Osteoblast (primary cell): ENCODE measurements around the gene SLC25A10. TPM values are rescaled to one million over a fixed set of nuclear protein-coding genes. Genes with fewer than 3 reads are reported as not detected.

ENCODE experiments used
- DNase-seq: peaks from one replicate; pipeline ENCODE4 v3.0.0; 2011; ENCODE audit warnings: low spot score, mixed read lengths; ENCODE audit not compliant: insufficient read length; ENCODE audit errors: missing footprints
- H2AFZ ChIP-seq: 2 replicates; pipeline ENCODE4 v1.6.0; 2011; ENCODE audit warnings: mild to moderate bottlenecking, low read length
- H3K27ac ChIP-seq: 2 replicates; pipeline ENCODE4 v1.5.1; 2011; ENCODE audit warnings: mild to moderate bottlenecking, low read depth, low read length, moderate library complexity
- H3K27me3 ChIP-seq: 2 replicates; pipeline ENCODE4 v1.6.0; 2012; ENCODE audit warnings: mild to moderate bottlenecking, control low read depth, inconsistent platforms, low read length, moderate library complexity; ENCODE audit not compliant: insufficient read depth
- H3K36me3 ChIP-seq: 2 replicates; pipeline ENCODE4 v1.5.1; 2011; ENCODE audit warnings: mild to moderate bottlenecking, low read length, control low read depth, moderate library complexity; ENCODE audit not compliant: insufficient read depth
- H3K4me1 ChIP-seq: 2 replicates; pipeline ENCODE4 v1.5.1; 2011; ENCODE audit warnings: mild to moderate bottlenecking, low read length, control low read depth, moderate library complexity; ENCODE audit not compliant: insufficient read depth
- H3K4me2 ChIP-seq: 2 replicates; pipeline ENCODE4 v1.6.0; 2011; ENCODE audit warnings: mild to moderate bottlenecking, low read length; ENCODE audit not compliant: insufficient read depth
- H3K4me3 ChIP-seq: fragments of 200-600 bp; sonication (generic); 3 replicates; pipeline ENCODE4 v1.5.1; 2012; ENCODE audit warnings: mild to moderate bottlenecking, low read length, inconsistent platforms; ENCODE audit not compliant: insufficient read depth
- H3K79me2 ChIP-seq: 2 replicates; pipeline ENCODE4 v1.6.0; 2012; ENCODE audit warnings: mild to moderate bottlenecking, low read length, control low read depth, inconsistent platforms; ENCODE audit not compliant: insufficient read depth
- H3K9me3 ChIP-seq: 2 replicates; pipeline ENCODE4 v1.5.1; 2011; ENCODE audit warnings: low read depth, low read length, control low read depth
- H4K20me1 ChIP-seq: 2 replicates; pipeline ENCODE4 v1.6.0; 2012; ENCODE audit warnings: mild to moderate bottlenecking, low read length, control low read depth; ENCODE audit not compliant: insufficient read depth
- total RNA-seq: library from RNA; depleted of rRNA; stranded (reverse); fragments of >200 nt; gene quantifications from 2 replicates; pipeline ENCODE4 v1.2.3, GENCODE V29; 2012
- TF ChIP-seq, protein P1 (sequence below): IDR thresholded peaks from 2 replicates; pipeline ENCODE4 v1.5.1; 2011; ENCODE audit warnings: mild to moderate bottlenecking, low read depth, low read length, moderate library complexity; ENCODE audit errors: extremely low read depth

Gene SLC25A10
- total RNA-seq, 1 donor: 7.6 TPM

DNA sequence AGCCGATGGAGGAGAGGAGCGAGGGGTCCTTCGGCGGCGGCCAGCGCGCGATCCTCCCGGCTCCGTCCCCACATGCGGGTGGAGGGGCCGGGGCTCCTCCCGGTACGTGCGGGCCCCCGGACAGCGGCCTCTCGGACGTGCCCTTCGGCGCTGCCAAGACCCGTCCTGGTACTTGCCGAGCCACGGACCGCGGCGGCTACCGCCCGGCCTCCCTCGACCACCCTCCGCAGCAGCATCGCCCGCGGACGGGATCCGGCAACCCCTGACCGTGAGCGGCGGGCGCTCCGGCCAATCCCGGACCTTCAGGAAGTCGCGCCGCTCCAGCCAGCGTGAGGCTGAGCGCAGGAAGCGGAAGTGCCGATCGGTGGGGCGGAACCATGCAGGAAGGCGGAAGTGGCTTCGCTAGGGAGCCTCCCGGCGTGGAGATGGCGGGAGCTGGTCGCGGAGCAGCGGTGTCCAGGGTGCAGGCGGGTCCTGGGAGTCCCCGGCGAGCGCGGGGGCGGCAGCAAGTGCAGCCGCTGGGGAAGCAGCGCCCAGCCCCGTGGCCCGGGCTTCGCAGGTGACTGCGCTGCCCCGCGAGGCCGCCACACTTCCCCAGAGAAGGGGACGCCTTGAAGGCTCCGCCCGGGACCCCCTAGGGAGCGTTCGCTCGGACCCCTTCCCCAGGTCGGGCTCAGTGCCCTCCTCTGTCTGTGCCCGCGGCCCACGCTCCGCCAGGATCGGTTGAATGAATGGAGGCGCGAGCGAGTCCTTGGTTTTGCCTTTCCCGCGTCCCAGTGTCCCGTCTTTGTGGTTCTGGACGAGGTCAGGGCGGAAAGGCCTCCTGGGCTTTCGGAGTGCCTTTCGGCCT, 45.5 kb upstream of the SLC25A10 start, which contains the start of the genes CCDC137 and OXLD1:
Gene CCDC137, plus strand, starts transcription at position 396 of the 850 bp plus-strand sequence. Its CDS starts 30 bp downstream, at position 426.
Gene OXLD1, minus strand, starts transcription at position 264 of the 850 bp plus-strand sequence. Its CDS starts 28 bp downstream, at position 236.
- Histone ChIP-seq H2AFZ (peak within 1 kb of the TSS; percentile 90), H3K36me3 (peaks cover 20% of the 10 kb centered on the region), H3K27me3 (no peaks in the 10 kb centered on the region), H3K9me3 (no peaks in the 10 kb centered on the region), H3K4me2 (peak within 1 kb of the TSS; percentile 98), H3K4me1 (peaks cover 13% of the 10 kb centered on the region), H3K79me2 (peaks cover 35% of the 10 kb centered on the region), H3K27ac (peak within 1 kb of the TSS; percentile 74), H4K20me1 (no peaks in the 10 kb centered on the region), H3K4me3 (peak within 1 kb of the TSS; percentile 89)
- DNase-seq: peak; percentile 100
- TF ChIP-seq, protein P1, sequence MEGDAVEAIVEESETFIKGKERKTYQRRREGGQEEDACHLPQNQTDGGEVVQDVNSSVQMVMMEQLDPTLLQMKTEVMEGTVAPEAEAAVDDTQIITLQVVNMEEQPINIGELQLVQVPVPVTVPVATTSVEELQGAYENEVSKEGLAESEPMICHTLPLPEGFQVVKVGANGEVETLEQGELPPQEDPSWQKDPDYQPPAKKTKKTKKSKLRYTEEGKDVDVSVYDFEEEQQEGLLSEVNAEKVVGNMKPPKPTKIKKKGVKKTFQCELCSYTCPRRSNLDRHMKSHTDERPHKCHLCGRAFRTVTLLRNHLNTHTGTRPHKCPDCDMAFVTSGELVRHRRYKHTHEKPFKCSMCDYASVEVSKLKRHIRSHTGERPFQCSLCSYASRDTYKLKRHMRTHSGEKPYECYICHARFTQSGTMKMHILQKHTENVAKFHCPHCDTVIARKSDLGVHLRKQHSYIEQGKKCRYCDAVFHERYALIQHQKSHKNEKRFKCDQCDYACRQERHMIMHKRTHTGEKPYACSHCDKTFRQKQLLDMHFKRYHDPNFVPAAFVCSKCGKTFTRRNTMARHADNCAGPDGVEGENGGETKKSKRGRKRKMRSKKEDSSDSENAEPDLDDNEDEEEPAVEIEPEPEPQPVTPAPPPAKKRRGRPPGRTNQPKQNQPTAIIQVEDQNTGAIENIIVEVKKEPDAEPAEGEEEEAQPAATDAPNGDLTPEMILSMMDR: no peak

DNA sequence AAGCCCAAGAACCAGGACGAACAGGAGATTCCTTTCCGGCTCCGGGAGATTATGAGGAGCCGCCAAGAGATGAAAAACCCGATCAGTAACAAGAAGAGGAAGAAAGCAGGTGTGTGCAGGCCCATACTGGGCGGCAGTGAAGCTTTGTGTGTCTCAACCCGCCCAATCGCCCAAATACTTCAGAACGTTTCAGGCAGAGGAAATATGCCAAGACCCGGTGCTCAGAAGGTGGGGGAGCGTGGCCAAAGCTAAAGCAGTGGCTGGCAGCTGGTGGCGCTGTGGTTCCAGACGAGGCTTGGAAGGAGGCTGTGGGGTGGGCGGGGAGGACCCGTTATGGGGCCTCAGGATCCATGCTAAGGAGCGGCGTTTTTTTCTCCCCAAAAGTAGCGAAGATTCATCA, 44.3 kb upstream of the SLC25A10 start:
- Histone ChIP-seq H3K27me3 (no peaks in the 10 kb centered on the region), H3K4me2 (no peak overlapping the region), H3K9me3 (no peaks in the 10 kb centered on the region), H3K4me3 (no peak overlapping the region), H3K36me3 (peaks cover 31% of the 10 kb centered on the region), H3K4me1 (peaks cover 13% of the 10 kb centered on the region), H2AFZ (no peak overlapping the region), H3K27ac (no peak overlapping the region), H4K20me1 (no peaks in the 10 kb centered on the region), H3K79me2 (peaks cover 35% of the 10 kb centered on the region)
- no peak for DNase-seq
- TF ChIP-seq, protein P1: no peak

DNA sequence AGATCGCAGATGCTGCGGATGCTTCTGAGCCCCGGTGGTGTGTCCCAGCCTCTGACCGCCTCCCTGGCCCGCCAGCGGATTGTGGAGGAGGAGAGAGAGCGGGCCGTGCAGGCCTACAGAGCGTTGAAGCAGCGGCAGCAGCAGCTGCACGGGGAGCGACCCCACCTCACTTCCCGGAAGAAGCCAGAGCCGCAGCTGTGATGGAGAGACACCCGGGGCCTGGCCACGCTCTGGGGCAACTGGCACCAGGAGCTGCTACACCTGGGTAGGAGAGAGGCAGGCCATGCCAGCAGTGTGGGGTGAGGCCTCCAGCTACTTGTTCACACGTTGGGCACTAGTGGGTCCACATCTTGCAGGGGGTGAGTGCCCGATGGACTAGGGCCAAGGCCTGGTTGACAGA, 39.6 kb upstream of the SLC25A10 start:
- Histone ChIP-seq H3K9me3 (no peaks in the 10 kb centered on the region), H3K4me1 (peaks cover 3% of the 10 kb centered on the region), H3K27me3 (no peaks in the 10 kb centered on the region), H3K4me2 (no peak overlapping the region), H3K36me3 (peaks cover 35% of the 10 kb centered on the region), H3K4me3 (no peak overlapping the region), H2AFZ (no peak overlapping the region), H4K20me1 (no peaks in the 10 kb centered on the region), H3K27ac (no peak overlapping the region), H3K79me2 (peaks cover 20% of the 10 kb centered on the region)
- TF ChIP-seq, protein P1: no peak
- peak; percentile 44 for DNase-seq

DNA sequence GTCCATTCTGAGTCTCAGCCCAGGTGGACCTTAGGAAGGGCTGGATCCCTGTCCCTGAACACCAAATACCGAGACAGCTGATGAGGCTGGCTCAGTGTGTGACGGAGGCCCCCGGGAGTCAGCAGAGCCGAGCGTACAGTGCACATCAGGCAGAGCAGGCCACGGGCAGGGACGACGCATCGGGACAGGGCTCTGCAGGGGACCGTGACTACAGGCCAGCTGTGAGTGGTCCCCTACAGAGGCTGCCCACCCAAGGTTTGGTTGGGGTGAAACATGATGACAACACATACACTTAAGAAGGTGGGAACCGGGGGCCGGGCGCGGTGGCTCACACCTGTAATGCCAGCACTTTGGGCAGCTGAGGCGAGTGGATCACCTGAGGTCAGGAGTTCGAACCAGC, 39.1 kb upstream of the SLC25A10 start:
- H3K4me2 ChIP-seq: no peak overlapping the region
- H3K27ac ChIP-seq: no peak overlapping the region
- H3K36me3 ChIP-seq: peaks cover 35% of the 10 kb centered on the region
- no peak overlapping the region for H3K4me3 ChIP-seq
- TF ChIP-seq, protein P1: no peak
- H3K27me3 ChIP-seq: no peaks in the 10 kb centered on the region
- DNase-seq: peak; percentile 37
- H3K9me3 ChIP-seq: no peaks in the 10 kb centered on the region
- H2AFZ ChIP-seq: no peak overlapping the region
- no peaks in the 10 kb centered on the region for H3K4me1 ChIP-seq
- no peaks in the 10 kb centered on the region for H4K20me1 ChIP-seq
- H3K79me2 ChIP-seq: peaks cover 15% of the 10 kb centered on the region
